ENCODE measurements around the gene CACNA2D1. TPM values are rescaled to one million over a fixed set of nuclear protein-coding genes. Genes with fewer than 3 reads are reported as not detected.

Gene CACNA2D1
- total RNA-seq, 1 donor from 2014 or later = 32.9 TPM

GRCh38 chr7:82158327-82158726 is 285.2 kb downstream of the CACNA2D1 start:
- DNase-seq (ENCODE audit: low spot score) = no peak
- peaks cover 15% of the 10 kb centered on the region for H3K4me1 Mint-ChIP-seq (ENCODE audit: low read depth)
- H3K4me3 Mint-ChIP-seq (ENCODE audit: unreplicated experiment) = no peak overlapping the region
- H3K9me3 Mint-ChIP-seq (ENCODE audit: low read depth) = no peaks in the 10 kb centered on the region
- TF ChIP-seq, protein P1, sequence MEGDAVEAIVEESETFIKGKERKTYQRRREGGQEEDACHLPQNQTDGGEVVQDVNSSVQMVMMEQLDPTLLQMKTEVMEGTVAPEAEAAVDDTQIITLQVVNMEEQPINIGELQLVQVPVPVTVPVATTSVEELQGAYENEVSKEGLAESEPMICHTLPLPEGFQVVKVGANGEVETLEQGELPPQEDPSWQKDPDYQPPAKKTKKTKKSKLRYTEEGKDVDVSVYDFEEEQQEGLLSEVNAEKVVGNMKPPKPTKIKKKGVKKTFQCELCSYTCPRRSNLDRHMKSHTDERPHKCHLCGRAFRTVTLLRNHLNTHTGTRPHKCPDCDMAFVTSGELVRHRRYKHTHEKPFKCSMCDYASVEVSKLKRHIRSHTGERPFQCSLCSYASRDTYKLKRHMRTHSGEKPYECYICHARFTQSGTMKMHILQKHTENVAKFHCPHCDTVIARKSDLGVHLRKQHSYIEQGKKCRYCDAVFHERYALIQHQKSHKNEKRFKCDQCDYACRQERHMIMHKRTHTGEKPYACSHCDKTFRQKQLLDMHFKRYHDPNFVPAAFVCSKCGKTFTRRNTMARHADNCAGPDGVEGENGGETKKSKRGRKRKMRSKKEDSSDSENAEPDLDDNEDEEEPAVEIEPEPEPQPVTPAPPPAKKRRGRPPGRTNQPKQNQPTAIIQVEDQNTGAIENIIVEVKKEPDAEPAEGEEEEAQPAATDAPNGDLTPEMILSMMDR (IDR thresholded peaks at IDR 0.05) = no peak
- peaks cover 2% of the 10 kb centered on the region for H3K36me3 Mint-ChIP-seq (ENCODE audit: low read depth)
- H3K27me3 Mint-ChIP-seq (ENCODE audit: low read depth) = no peaks in the 10 kb centered on the region
- H3K27ac Mint-ChIP-seq (ENCODE audit: unreplicated experiment) = no peak overlapping the region

GRCh38 chr7:82156893-82157292 is 286.7 kb downstream of the CACNA2D1 start:
- DNase-seq (ENCODE audit: low spot score) = no peak
- Mint-ChIP-seq H3K4me3 (ENCODE audit: unreplicated experiment) (no peak overlapping the region), H3K27ac (ENCODE audit: unreplicated experiment) (no peak overlapping the region), H3K9me3 (ENCODE audit: low read depth) (no peaks in the 10 kb centered on the region), H3K4me1 (ENCODE audit: low read depth) (peaks cover 3% of the 10 kb centered on the region), H3K36me3 (ENCODE audit: low read depth) (peaks cover 2% of the 10 kb centered on the region), H3K27me3 (ENCODE audit: low read depth) (no peaks in the 10 kb centered on the region)
- TF ChIP-seq, protein P1 (IDR thresholded peaks at IDR 0.05) = no peak

DNA sequence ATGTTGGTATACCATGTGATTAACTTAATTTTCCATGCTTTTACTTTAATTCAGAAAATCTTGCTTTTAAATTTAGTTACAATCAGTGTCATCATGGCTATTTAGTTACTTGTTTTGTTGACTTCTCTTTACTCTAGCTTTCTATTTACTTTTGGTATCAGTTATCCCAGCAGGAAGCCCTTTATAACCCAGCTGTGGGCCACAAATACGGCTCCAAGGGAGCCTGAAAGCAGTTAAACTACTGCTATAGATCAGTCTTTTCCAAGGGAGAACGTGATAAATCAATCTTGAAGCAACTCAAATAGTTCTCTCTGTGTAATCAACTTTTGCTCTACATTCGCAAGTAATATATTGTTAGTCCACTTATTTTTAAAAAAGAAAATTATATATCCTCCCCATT is 287.4 kb downstream of the CACNA2D1 start:
- Mint-ChIP-seq H3K27ac (ENCODE audit: unreplicated experiment) (no peak overlapping the region), H3K9me3 (ENCODE audit: low read depth) (no peaks in the 10 kb centered on the region), H3K27me3 (ENCODE audit: low read depth) (no peaks in the 10 kb centered on the region), H3K36me3 (ENCODE audit: low read depth) (peaks cover 2% of the 10 kb centered on the region), H3K4me3 (ENCODE audit: unreplicated experiment) (no peak overlapping the region), H3K4me1 (ENCODE audit: low read depth) (no peaks in the 10 kb centered on the region)
- no peak for DNase-seq (ENCODE audit: low spot score)
- TF ChIP-seq, protein P1 (IDR thresholded peaks at IDR 0.05) = no peak

GRCh38 chr7:82154728-82155127 is 288.8 kb downstream of the CACNA2D1 start:
- H3K4me3 Mint-ChIP-seq (ENCODE audit: unreplicated experiment) = no peak overlapping the region
- H3K36me3 Mint-ChIP-seq (ENCODE audit: low read depth) = peaks cover 2% of the 10 kb centered on the region
- H3K9me3 Mint-ChIP-seq (ENCODE audit: low read depth) = no peaks in the 10 kb centered on the region
- no peak for DNase-seq (ENCODE audit: low spot score)
- H3K4me1 Mint-ChIP-seq (ENCODE audit: low read depth) = no peaks in the 10 kb centered on the region
- no peak overlapping the region for H3K27ac Mint-ChIP-seq (ENCODE audit: unreplicated experiment)
- no peaks in the 10 kb centered on the region for H3K27me3 Mint-ChIP-seq (ENCODE audit: low read depth)
- TF ChIP-seq, protein P1 (IDR thresholded peaks at IDR 0.05) = no peak

GRCh38 chr7:82153776-82154175 is 289.8 kb downstream of the CACNA2D1 start:
- TF ChIP-seq, protein P1 (IDR thresholded peaks at IDR 0.05) = no peak
- no peaks in the 10 kb centered on the region for H3K27me3 Mint-ChIP-seq (ENCODE audit: low read depth)
- H3K9me3 Mint-ChIP-seq (ENCODE audit: low read depth) = no peaks in the 10 kb centered on the region
- H3K4me3 Mint-ChIP-seq (ENCODE audit: unreplicated experiment) = no peak overlapping the region
- H3K36me3 Mint-ChIP-seq (ENCODE audit: low read depth) = peaks cover 2% of the 10 kb centered on the region
- no peak for DNase-seq (ENCODE audit: low spot score)
- H3K27ac Mint-ChIP-seq (ENCODE audit: unreplicated experiment) = no peak overlapping the region
- H3K4me1 Mint-ChIP-seq (ENCODE audit: low read depth) = no peaks in the 10 kb centered on the region
